Measurements from ENCODE around the gene AKAP13. TPM values are rescaled to one million over a fixed set of nuclear protein-coding genes. Genes with fewer than 3 reads are reported as not detected.

Gene AKAP13
- total RNA-seq, 1 experiment from 2014 or later = 47.3 TPM

DNA sequence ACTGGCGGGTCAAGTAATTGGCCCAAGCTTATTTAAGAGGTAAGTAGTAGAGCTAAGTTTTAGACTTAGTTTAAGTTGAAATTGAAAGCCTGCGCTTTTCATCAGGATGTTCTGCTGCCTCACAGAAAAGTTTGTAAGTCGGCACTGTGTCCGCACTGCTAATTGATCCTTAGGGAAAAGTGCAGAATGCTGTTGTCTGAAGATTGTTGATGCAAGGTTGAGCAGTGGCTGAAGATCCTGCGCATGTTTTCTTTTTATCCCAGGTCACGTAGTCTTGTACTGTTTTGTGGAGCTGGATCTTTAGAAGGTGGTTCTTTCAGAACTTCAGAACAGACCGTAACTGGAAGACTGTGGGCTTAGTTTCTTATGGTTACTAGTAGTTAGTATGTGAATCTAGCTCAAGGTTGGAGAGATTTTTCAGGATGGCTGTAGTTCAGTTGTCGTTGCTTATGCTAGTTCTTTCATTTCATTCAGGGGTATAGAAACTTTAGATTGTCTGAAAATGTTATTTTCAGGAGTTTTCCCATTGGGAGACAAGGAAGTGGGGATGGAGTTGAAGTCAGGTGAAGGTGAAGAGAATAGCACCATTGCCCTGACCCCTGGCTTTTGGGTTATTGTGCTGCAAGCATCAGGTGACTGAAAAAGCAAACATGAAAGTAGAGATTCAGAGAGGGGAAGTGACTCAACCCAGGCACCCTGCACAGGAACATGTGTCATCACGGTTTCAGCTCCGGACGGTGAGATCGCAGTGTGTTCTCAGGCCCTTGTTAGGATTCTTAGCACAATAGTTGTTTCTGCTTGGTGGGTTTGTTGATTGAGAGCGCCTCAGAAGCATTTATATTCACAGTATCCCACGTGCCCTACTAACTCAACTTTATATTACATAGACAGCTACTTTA, 32.8 kb downstream of the AKAP13 start:
- H3K27ac ChIP-seq (ENCODE audit: insufficient read length, low read depth, low read length) = no peak overlapping the region
- no peak overlapping the region for H3K56ac ChIP-seq (ENCODE audit: insufficient read length, low read depth, low read length)
- no peak overlapping the region for H2BK120ac ChIP-seq (ENCODE audit: low read depth, low read length, poor library complexity, severe bottlenecking)
- Mint-ChIP-seq H3K4me3 (no peak overlapping the region), H3K27me3 (ENCODE audit: low read depth) (no peaks in the 10 kb centered on the region), H3K27ac (peak overlapping the region in 2 of 3 experiments; percentile 5 to 79; a peak in 6 of 7 replicates), H3K4me1 (peaks cover 14 to 22% of the 10 kb centered on the region in 2 experiments), H3K36me3 (ENCODE audit: insufficient read depth in 1 of 3, low read depth in 3 of 3) (no peaks in the 10 kb centered on the region), H3K9me3 (no peaks in the 10 kb centered on the region)
- H2AK5ac ChIP-seq (ENCODE audit: insufficient read length, low read length) = no peak overlapping the region
- H3K9me3 ChIP-seq (ENCODE audit: control insufficient read depth, low read depth, low read length) = no peaks in the 10 kb centered on the region
- H3K4me2 ChIP-seq (ENCODE audit: insufficient read depth, insufficient read length, low read length) = no peak overlapping the region
- no peak overlapping the region for H4K5ac ChIP-seq (ENCODE audit: insufficient read length, low read depth, low read length)
- no peaks in the 10 kb centered on the region for H3K79me1 ChIP-seq (ENCODE audit: insufficient read depth, low read depth, low read length, poor library complexity, severe bottlenecking)
- H2BK20ac ChIP-seq (ENCODE audit: low read depth, low read length, poor library complexity, severe bottlenecking) = no peak overlapping the region
- peaks cover 7% of the 10 kb centered on the region; the same call in 1 of the 2 replicates for H3K4me1 ChIP-seq (ENCODE audit: insufficient read depth, low read length)
- no peak overlapping the region for H3T11ph ChIP-seq (ENCODE audit: low read length)
- no peak overlapping the region for H3K23ac ChIP-seq (ENCODE audit: insufficient read length, low read depth, low read length)
- no peak overlapping the region for H3K18ac ChIP-seq (ENCODE audit: insufficient read length, low read depth, low read length)
- TF ChIP-seq, protein P1, sequence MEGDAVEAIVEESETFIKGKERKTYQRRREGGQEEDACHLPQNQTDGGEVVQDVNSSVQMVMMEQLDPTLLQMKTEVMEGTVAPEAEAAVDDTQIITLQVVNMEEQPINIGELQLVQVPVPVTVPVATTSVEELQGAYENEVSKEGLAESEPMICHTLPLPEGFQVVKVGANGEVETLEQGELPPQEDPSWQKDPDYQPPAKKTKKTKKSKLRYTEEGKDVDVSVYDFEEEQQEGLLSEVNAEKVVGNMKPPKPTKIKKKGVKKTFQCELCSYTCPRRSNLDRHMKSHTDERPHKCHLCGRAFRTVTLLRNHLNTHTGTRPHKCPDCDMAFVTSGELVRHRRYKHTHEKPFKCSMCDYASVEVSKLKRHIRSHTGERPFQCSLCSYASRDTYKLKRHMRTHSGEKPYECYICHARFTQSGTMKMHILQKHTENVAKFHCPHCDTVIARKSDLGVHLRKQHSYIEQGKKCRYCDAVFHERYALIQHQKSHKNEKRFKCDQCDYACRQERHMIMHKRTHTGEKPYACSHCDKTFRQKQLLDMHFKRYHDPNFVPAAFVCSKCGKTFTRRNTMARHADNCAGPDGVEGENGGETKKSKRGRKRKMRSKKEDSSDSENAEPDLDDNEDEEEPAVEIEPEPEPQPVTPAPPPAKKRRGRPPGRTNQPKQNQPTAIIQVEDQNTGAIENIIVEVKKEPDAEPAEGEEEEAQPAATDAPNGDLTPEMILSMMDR (conservative IDR thresholded peaks at IDR 0.05) = no peak
- no peak for DNase-seq
- no peak overlapping the region for H2BK5ac ChIP-seq (ENCODE audit: insufficient read length, low read length)
- no peaks in the 10 kb centered on the region for H4K20me1 ChIP-seq (ENCODE audit: control insufficient read depth, insufficient read depth, insufficient read length)
- H3K4ac ChIP-seq (ENCODE audit: low read depth, low read length) = no peak overlapping the region
- H3K79me2 ChIP-seq (ENCODE audit: insufficient read depth, low read length) = peaks cover 8% of the 10 kb centered on the region; the same call in 1 of the 2 replicates
- no peak overlapping the region for H2BK12ac ChIP-seq (ENCODE audit: insufficient read length, low read depth, low read length)
- no peak overlapping the region for H2BK15ac ChIP-seq (ENCODE audit: low read depth, low read length)
- H3K23me2 ChIP-seq (ENCODE audit: insufficient read length, low read depth, low read length, poor library complexity, severe bottlenecking) = no peaks in the 10 kb centered on the region
- H4K8ac ChIP-seq (replicated peaks; ENCODE audit: insufficient read length, low read depth, low read length) = no peak overlapping the region
- no CpG with 5 or more reads among the region's 14 CpGs for WGBS (ENCODE audit: extremely low coverage, insufficient read length, low lambda C conversion rate)
- no peak overlapping the region for H3K9ac ChIP-seq (ENCODE audit: extremely low read depth, insufficient read length, low read length)
- H2AFZ ChIP-seq (ENCODE audit: low read length) = no peak overlapping the region
- H3K14ac ChIP-seq (ENCODE audit: insufficient read depth, low read length) = no peak overlapping the region
- no peak overlapping the region for H4K91ac ChIP-seq (ENCODE audit: insufficient read length, low read depth, low read length)
- no peaks in the 10 kb centered on the region for H3K27me3 ChIP-seq (ENCODE audit: insufficient read depth, low read length)
